ENCODE measurements around the gene CES4A.

The CES4A gene

DNA sequence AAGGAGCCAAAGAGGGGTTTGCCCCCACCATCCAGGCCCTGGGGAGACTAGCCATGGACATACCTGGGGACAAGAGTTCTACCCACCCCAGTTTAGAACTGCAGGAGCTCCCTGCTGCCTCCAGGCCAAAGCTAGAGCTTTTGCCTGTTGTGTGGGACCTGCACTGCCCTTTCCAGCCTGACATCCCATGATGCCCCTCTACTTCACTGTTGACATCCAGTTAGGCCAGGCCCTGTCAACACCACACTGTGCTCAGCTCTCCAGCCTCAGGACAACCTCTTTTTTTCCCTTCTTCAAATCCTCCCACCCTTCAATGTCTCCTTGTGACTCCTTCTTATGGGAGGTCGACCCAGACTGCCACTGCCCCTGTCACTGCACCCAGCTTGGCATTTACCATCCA, 20.8 kb downstream of the CES4A start:
- Histone ChIP-seq H3K4me1 (ENCODE audit: insufficient read depth, low read length, poor library complexity, severe bottlenecking) (peaks cover 12% of the 10 kb centered on the region), H3F3A (ENCODE audit: low read depth) (no peaks in the 10 kb centered on the region), H3K9ac (ENCODE audit: low read depth, low read length, poor library complexity, severe bottlenecking) (no peak overlapping the region), H4K20me1 (ENCODE audit: insufficient read depth, low read length, poor library complexity, severe bottlenecking) (no peaks in the 10 kb centered on the region), H3K4me2 (ENCODE audit: low read depth, low read length, poor library complexity, severe bottlenecking) (no peak overlapping the region), H2AFZ (ENCODE audit: low read length) (peak overlapping the region; percentile 15; the same call in 1 of the 2 replicates), H3K9me3 (ENCODE audit: insufficient read depth, low read depth, low read length) (no peaks in the 10 kb centered on the region), H3K79me2 (ENCODE audit: insufficient read depth, low read length) (no peaks in the 10 kb centered on the region), H3K9me2 (replicated peaks; ENCODE audit: low read depth, low read length) (no peaks in the 10 kb centered on the region), H3K36me3 (ENCODE audit: insufficient read depth, low read length) (no peaks in the 10 kb centered on the region), H3K4me3 (ENCODE audit: low read length, poor library complexity, severe bottlenecking) (no peak overlapping the region), H3K27me3 (ENCODE audit: insufficient read depth, low read length, poor library complexity, severe bottlenecking) (no peaks in the 10 kb centered on the region)
- no peak for TF ChIP-seq EZH2phosphoT487 (IDR thresholded peaks at IDR 0.05; ENCODE audit: borderline replicate concordance)
- TF ChIP-seq, protein P1, sequence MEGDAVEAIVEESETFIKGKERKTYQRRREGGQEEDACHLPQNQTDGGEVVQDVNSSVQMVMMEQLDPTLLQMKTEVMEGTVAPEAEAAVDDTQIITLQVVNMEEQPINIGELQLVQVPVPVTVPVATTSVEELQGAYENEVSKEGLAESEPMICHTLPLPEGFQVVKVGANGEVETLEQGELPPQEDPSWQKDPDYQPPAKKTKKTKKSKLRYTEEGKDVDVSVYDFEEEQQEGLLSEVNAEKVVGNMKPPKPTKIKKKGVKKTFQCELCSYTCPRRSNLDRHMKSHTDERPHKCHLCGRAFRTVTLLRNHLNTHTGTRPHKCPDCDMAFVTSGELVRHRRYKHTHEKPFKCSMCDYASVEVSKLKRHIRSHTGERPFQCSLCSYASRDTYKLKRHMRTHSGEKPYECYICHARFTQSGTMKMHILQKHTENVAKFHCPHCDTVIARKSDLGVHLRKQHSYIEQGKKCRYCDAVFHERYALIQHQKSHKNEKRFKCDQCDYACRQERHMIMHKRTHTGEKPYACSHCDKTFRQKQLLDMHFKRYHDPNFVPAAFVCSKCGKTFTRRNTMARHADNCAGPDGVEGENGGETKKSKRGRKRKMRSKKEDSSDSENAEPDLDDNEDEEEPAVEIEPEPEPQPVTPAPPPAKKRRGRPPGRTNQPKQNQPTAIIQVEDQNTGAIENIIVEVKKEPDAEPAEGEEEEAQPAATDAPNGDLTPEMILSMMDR (conservative IDR thresholded peaks at IDR 0.05; ENCODE audit: low read length), result no peak

DNA sequence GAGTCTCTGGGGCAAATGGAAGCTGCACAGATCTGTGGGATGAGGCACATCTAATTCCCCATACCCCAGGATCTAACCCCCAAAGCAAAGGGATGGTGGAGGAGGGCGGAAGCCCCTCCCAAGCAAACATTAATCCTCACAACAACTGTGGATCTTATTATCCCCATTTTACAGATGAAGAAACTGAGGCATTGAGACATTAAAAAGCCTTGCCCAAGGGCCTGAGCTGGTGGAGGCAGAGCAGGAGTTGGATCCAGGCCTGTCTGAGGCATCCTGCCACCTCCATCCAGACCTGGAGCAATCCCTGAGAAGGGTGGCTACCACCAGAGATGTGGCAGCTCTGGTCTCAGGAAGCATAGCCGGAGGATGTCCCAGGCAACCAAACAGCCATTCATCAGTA, 22.9 kb downstream of the CES4A start:
- H3K9me2 ChIP-seq (replicated peaks; ENCODE audit: low read depth, low read length), result no peaks in the 10 kb centered on the region
- no peak overlapping the region for H3K4me2 ChIP-seq (ENCODE audit: low read depth, low read length, poor library complexity, severe bottlenecking)
- H3K27me3 ChIP-seq (ENCODE audit: insufficient read depth, low read length, poor library complexity, severe bottlenecking), result no peaks in the 10 kb centered on the region
- no peaks in the 10 kb centered on the region for H4K20me1 ChIP-seq (ENCODE audit: insufficient read depth, low read length, poor library complexity, severe bottlenecking)
- no peaks in the 10 kb centered on the region for H3K79me2 ChIP-seq (ENCODE audit: insufficient read depth, low read length)
- no peak overlapping the region for H3K9ac ChIP-seq (ENCODE audit: low read depth, low read length, poor library complexity, severe bottlenecking)
- H3K4me3 ChIP-seq (ENCODE audit: low read length, poor library complexity, severe bottlenecking), result no peak overlapping the region
- H3K9me3 ChIP-seq (ENCODE audit: insufficient read depth, low read depth, low read length), result no peaks in the 10 kb centered on the region
- TF ChIP-seq EZH2phosphoT487 (IDR thresholded peaks at IDR 0.05; ENCODE audit: borderline replicate concordance), result no peak
- TF ChIP-seq, protein P1 (conservative IDR thresholded peaks at IDR 0.05; ENCODE audit: low read length), result no peak
- no peak overlapping the region for H2AFZ ChIP-seq (ENCODE audit: low read length)
- no peaks in the 10 kb centered on the region for H3K36me3 ChIP-seq (ENCODE audit: insufficient read depth, low read length)
- peaks cover 21% of the 10 kb centered on the region for H3K4me1 ChIP-seq (ENCODE audit: insufficient read depth, low read length, poor library complexity, severe bottlenecking)
- no peaks in the 10 kb centered on the region for H3F3A ChIP-seq (ENCODE audit: low read depth)

DNA sequence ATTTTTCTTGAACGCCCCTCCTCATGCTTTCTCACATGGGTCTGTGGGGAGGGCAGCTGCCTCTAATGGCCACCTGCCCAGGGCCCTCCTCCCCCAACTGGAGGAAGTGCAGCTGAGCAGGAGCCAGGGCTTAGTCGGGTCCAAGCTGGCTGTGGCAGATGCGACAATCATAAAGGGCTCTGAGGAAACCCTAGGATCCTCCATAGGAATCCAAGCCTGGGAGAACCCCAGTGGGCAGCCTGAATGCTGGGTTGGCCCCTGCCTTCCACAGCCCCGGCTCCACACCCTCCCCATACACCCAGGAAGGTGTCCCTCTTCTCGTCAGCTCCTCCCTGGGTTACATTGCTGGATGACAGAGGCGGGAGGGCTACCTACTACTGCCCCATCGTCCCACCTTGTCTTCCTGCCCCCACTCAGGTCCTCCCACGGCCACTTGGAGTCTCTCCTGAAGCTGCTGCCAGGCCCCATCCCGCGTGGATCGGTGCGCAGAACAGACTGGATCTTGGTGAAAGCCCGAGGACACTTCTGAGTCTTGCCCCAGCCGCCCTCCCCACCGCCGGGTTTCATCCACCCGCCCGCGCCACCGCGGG, 24.9 kb downstream of the CES4A start:
- H3K9me3 ChIP-seq (ENCODE audit: insufficient read depth, low read depth, low read length), result no peaks in the 10 kb centered on the region
- H3K9ac ChIP-seq (ENCODE audit: low read depth, low read length, poor library complexity, severe bottlenecking), result peak overlapping the region; percentile 71
- H2AFZ ChIP-seq (ENCODE audit: low read length), result peak overlapping the region; percentile 87; the same call in 1 of the 2 replicates
- H3K4me1 ChIP-seq (ENCODE audit: insufficient read depth, low read length, poor library complexity, severe bottlenecking), result peaks cover 21% of the 10 kb centered on the region
- peak overlapping the region; percentile 79 for H3K4me2 ChIP-seq (ENCODE audit: low read depth, low read length, poor library complexity, severe bottlenecking)
- TF ChIP-seq EZH2phosphoT487 (IDR thresholded peaks at IDR 0.05; ENCODE audit: borderline replicate concordance), result no peak
- TF ChIP-seq, protein P1 (conservative IDR thresholded peaks at IDR 0.05; ENCODE audit: low read length), result 0 out of 2 replicates have a peak, but pooled peaks have one; percentile 11
- H3K27me3 ChIP-seq (ENCODE audit: insufficient read depth, low read length, poor library complexity, severe bottlenecking), result no peaks in the 10 kb centered on the region
- no peaks in the 10 kb centered on the region for H3K36me3 ChIP-seq (ENCODE audit: insufficient read depth, low read length)
- no peaks in the 10 kb centered on the region for H4K20me1 ChIP-seq (ENCODE audit: insufficient read depth, low read length, poor library complexity, severe bottlenecking)
- H3F3A ChIP-seq (ENCODE audit: low read depth), result no peaks in the 10 kb centered on the region
- H3K4me3 ChIP-seq (ENCODE audit: low read length, poor library complexity, severe bottlenecking), result peak overlapping the region; percentile 73
- no peaks in the 10 kb centered on the region for H3K9me2 ChIP-seq (replicated peaks; ENCODE audit: low read depth, low read length)
- H3K79me2 ChIP-seq (ENCODE audit: insufficient read depth, low read length), result no peaks in the 10 kb centered on the region

Data from Loucy (cell line).